GM23248 (cell line): ENCODE measurements around the gene KLK2. TPM values are rescaled to one million over a fixed set of nuclear protein-coding genes. Genes with fewer than 3 reads are reported as not detected.

Source experiments
- DNase-seq: peaks from one replicate; pipeline ENCODE4 v3.0.0-alpha.2; 2015
- H2AFZ ChIP-seq: fragments of 200-600 bp; sonication (generic); 2 replicates; pipeline ENCODE4 v1.6.1; 2016; ENCODE audit warnings: antibody characterized with exemption
- H3F3A ChIP-seq: fragments of 200-600 bp; sonication (generic); 2 replicates; pipeline ENCODE4 v1.6.1; 2016; ENCODE audit warnings: mild to moderate bottlenecking, antibody characterized with exemption, mixed run types; ENCODE audit not compliant: insufficient read depth
- H3K27ac ChIP-seq: fragments of 200-600 bp; sonication (generic); 2 replicates; pipeline ENCODE4 v1.5.1; 2016; ENCODE audit warnings: mild to moderate bottlenecking
- H3K27me3 ChIP-seq: fragments of 200-600 bp; sonication (generic); replicated peaks from 2 replicates; pipeline ENCODE4 v1.6.1; 2016; ENCODE audit warnings: mild to moderate bottlenecking; ENCODE audit not compliant: insufficient read depth
- H3K36me3 ChIP-seq: fragments of 200-600 bp; sonication (generic); 2 replicates; pipeline ENCODE4 v1.6.1; 2016; ENCODE audit warnings: low read depth, mild to moderate bottlenecking
- H3K4me1 ChIP-seq: fragments of 200-600 bp; sonication (generic); 2 replicates; pipeline ENCODE4 v1.6.1; 2016; ENCODE audit warnings: mild to moderate bottlenecking; ENCODE audit not compliant: insufficient read depth
- H3K4me2 ChIP-seq: fragments of 200-600 bp; sonication (generic); one replicate; pipeline ENCODE4 v1.6.1; 2016; ENCODE audit warnings: mild to moderate bottlenecking; ENCODE audit not compliant: unreplicated experiment
- H3K4me3 ChIP-seq: fragments of 200-600 bp; sonication (generic); 2 replicates; pipeline ENCODE4 v1.5.1; 2016; ENCODE audit warnings: mild to moderate bottlenecking
- H3K79me2 ChIP-seq: fragments of 200-600 bp; sonication (generic); 2 replicates; pipeline ENCODE4 v1.6.1; 2016; ENCODE audit warnings: mild to moderate bottlenecking; ENCODE audit not compliant: insufficient read depth
- H3K9ac ChIP-seq: fragments of 200-600 bp; sonication (generic); 2 replicates; pipeline ENCODE4 v1.6.1; 2016; ENCODE audit warnings: mild to moderate bottlenecking
- H3K9me2 ChIP-seq: fragments of 200-600 bp; sonication (generic); 2 replicates; pipeline ENCODE4 v1.6.1; 2016; ENCODE audit warnings: mixed run types, mild to moderate bottlenecking, moderate library complexity; ENCODE audit not compliant: insufficient read depth
- H3K9me3 ChIP-seq: fragments of 200-600 bp; sonication (generic); one replicate; pipeline ENCODE4 v1.6.1; 2017; ENCODE audit warnings: low read depth
- H4K20me1 ChIP-seq: fragments of 200-600 bp; sonication (generic); 2 replicates; pipeline ENCODE4 v1.6.0; 2016; ENCODE audit not compliant: insufficient read depth
- EZH2 ChIP-seq: fragments of 200-600 bp; sonication (generic); IDR thresholded peaks from 2 replicates; pipeline ENCODE4 v1.6.1; 2018; ENCODE audit warnings: antibody characterized with exemption, mild to moderate bottlenecking; ENCODE audit not compliant: insufficient read depth, poor library complexity, severe bottlenecking
- EZH2phosphoT487 ChIP-seq: fragments of 200-600 bp; sonication (generic); IDR thresholded peaks from 2 replicates; pipeline ENCODE4 v1.6.1; 2018; ENCODE audit warnings: antibody characterized with exemption, moderate library complexity, mild to moderate bottlenecking, low read depth; ENCODE audit not compliant: insufficient read depth
- WGBS, 2 experiments: methylation state at CpG; one replicate each; pipeline ENCODE4 v1.1.6; 2015 to 2017; ENCODE audit warnings: low lambda C conversion rate in 2 of 2, low coverage in 1 of 2; ENCODE audit errors: missing lambda C conversion rate in 2 of 2; 5-methylcytosine and 5-hydroxymethylcytosine counted together
- in situ Hi-C: fragments of 300-500 bp; cut with MboI; formaldehyde crosslinking; loops from 2 replicates; pipeline ENCODE4 v1.15.0; 2020
- polyA plus RNA-seq: library from polyadenylated mRNA; unstranded; fragments of >200 nt; fragmentation: Nextera tagmentation; extraction: Ambion mirVana; gene quantifications from 2 replicates; pipeline ENCODE4 v1.2.1, GENCODE V29; 2016
- total RNA-seq: library from RNA; depleted of rRNA; stranded (reverse); fragments of >200 nt; shearing (Covaris generic); gene quantifications from 2 replicates; pipeline ENCODE4 v1.2.3, GENCODE V29; 2014

KLK2 gene
- total and polyA plus RNA-seq, 2 experiments from 2014 or later, result not detected

DNA sequence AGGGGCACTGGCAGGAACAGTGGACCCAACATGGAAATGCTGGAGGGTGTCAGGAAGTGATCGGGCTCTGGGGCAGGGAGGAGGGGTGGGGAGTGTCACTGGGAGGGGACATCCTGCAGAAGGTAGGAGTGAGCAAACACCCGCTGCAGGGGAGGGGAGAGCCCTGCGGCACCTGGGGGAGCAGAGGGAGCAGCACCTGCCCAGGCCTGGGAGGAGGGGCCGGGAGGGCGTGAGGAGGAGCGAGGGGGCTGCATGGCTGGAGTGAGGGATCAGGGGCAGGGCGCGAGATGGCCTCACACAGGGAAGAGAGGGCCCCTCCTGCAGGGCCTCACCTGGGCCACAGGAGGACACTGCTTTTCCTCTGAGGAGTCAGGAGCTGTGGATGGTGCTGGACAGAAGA, 4.1 kb downstream of the KLK2 start:
- in situ Hi-C loops, result no loop called here
- Histone ChIP-seq H3F3A (no peaks in the 10 kb centered on the region), H3K4me1 (no peaks in the 10 kb centered on the region), H3K79me2 (no peaks in the 10 kb centered on the region), H4K20me1 (no peaks in the 10 kb centered on the region), H3K4me2 (no peak overlapping the region), H3K9ac (no peak overlapping the region), H3K27ac (no peak overlapping the region), H3K9me3 (no peaks in the 10 kb centered on the region), H3K36me3 (no peaks in the 10 kb centered on the region), H3K9me2 (no peaks in the 10 kb centered on the region), H2AFZ (no peak overlapping the region), H3K4me3 (no peak overlapping the region), H3K27me3 (peaks cover 7% of the 10 kb centered on the region)
- WGBS, 2 experiments, result 55 to 80% methylated on average over 2 to 8 of the region's 8 CpGs
- TF ChIP-seq EZH2phosphoT487 (no peak), EZH2 (no peak)
- no peak for DNase-seq

DNA sequence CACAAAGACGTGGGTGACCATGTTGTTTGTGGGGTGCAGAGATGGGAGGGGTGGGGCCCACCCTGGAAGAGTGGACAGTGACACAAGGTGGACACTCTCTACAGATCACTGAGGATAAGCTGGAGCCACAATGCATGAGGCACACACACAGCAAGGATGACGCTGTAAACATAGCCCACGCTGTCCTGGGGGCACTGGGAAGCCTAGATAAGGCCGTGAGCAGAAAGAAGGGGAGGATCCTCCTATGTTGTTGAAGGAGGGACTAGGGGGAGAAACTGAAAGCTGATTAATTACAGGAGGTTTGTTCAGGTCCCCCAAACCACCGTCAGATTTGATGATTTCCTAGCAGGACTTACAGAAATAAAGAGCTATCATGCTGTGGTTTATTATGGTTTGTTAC, 5.6 kb downstream of the KLK2 start:
- DNase-seq, result no peak
- Histone ChIP-seq H3K4me2 (no peak overlapping the region), H2AFZ (no peak overlapping the region), H3K79me2 (no peaks in the 10 kb centered on the region), H4K20me1 (no peaks in the 10 kb centered on the region), H3K36me3 (no peaks in the 10 kb centered on the region), H3K4me3 (no peak overlapping the region), H3K9ac (no peak overlapping the region), H3K27ac (no peak overlapping the region), H3F3A (no peaks in the 10 kb centered on the region), H3K27me3 (peaks cover 7% of the 10 kb centered on the region), H3K4me1 (no peaks in the 10 kb centered on the region), H3K9me3 (no peaks in the 10 kb centered on the region), H3K9me2 (no peaks in the 10 kb centered on the region)
- TF ChIP-seq EZH2phosphoT487 (no peak), EZH2 (no peak)
- WGBS, 2 experiments, result 19 to 21% methylated on average over 5 of the region's 5 CpGs
- in situ Hi-C loops, result no loop called here

DNA sequence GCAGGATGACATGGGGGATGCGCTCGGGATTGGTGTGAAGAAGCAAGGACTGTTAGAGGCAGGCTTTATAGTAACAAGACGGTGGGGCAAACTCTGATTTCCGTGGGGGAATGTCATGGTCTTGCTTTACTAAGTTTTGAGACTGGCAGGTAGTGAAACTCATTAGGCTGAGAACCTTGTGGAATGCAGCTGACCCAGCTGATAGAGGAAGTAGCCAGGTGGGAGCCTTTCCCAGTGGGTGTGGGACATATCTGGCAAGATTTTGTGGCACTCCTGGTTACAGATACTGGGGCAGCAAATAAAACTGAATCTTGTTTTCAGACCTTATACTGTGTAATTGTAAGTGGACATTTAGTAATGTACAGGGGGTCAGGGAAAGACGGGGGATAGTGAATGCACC, 7.0 kb downstream of the KLK2 start:
- Histone ChIP-seq H2AFZ (no peak overlapping the region), H3K36me3 (no peaks in the 10 kb centered on the region), H3K27ac (no peak overlapping the region), H3K4me3 (no peak overlapping the region), H3K79me2 (no peaks in the 10 kb centered on the region), H3K27me3 (peaks cover 7% of the 10 kb centered on the region), H3F3A (no peaks in the 10 kb centered on the region), H3K9me3 (no peaks in the 10 kb centered on the region), H3K4me2 (no peak overlapping the region), H3K9me2 (no peaks in the 10 kb centered on the region), H4K20me1 (no peaks in the 10 kb centered on the region), H3K4me1 (no peaks in the 10 kb centered on the region), H3K9ac (no peak overlapping the region)
- no peak for TF ChIP-seq EZH2
- TF ChIP-seq EZH2phosphoT487, result no peak
- in situ Hi-C loops, result no loop called here
- 44 to 49% methylated on average over 5 of the region's 5 CpGs for WGBS, 2 experiments
- no peak for DNase-seq

DNA sequence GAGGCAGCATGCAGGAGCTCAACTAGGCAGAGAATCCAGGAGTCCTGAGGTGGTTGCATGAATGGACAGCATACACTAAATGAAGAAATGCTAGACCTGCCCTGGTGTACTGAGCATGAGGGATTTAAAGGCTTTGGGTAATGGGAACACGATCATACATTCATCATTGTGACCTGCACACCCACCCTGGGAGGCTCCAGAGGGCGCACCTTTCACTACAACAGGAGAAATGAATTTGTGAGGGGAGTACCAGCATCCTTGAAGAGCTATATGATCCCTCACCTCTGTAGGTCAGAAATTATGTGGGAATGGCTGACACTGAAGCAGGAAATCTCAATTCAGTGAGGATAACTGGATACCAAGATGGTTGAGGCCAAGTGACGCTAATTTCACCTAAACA, 8.9 kb downstream of the KLK2 start:
- Histone ChIP-seq H3K4me3 (no peak overlapping the region), H3K4me1 (no peaks in the 10 kb centered on the region), H3F3A (no peaks in the 10 kb centered on the region), H3K9me2 (no peaks in the 10 kb centered on the region), H3K9me3 (no peaks in the 10 kb centered on the region), H3K79me2 (no peaks in the 10 kb centered on the region), H3K4me2 (no peak overlapping the region), H4K20me1 (no peaks in the 10 kb centered on the region), H2AFZ (no peak overlapping the region), H3K27me3 (peaks cover 6% of the 10 kb centered on the region; the same call in 1 of the 2 replicates), H3K36me3 (no peaks in the 10 kb centered on the region), H3K9ac (no peak overlapping the region), H3K27ac (no peak overlapping the region)
- DNase-seq, result no peak
- TF ChIP-seq EZH2 (no peak), EZH2phosphoT487 (no peak)
- WGBS, 2 experiments, result 9 to 17% methylated on average over 3 of the region's 3 CpGs
- in situ Hi-C loops, result no loop called here

DNA sequence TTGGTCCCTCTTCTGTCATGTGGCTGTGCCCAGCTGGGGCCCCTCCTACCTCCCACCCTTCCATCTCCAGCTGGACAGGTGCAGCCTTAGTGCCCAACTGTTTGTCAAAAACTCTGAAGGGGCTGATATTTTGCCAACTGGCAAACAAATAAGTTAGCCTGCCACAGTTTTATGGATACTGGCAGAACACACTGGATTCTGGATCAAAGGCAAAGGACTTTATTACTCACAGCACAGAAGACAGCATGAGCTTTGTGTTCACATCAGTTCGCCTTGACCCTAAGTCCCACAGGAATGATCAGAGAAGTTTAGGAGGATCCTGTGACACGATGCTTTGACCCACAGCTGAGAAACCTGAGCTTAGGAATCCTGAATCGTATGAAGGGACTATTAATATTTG, 16.4 kb downstream of the KLK2 start:
- no peaks in the 10 kb centered on the region for H3K9me3 ChIP-seq
- H3K9ac ChIP-seq, result no peak overlapping the region
- TF ChIP-seq EZH2phosphoT487 (no peak), EZH2 (no peak)
- WGBS, 2 experiments, result 3% methylated on average over 3 of the region's 3 CpGs
- H4K20me1 ChIP-seq, result no peaks in the 10 kb centered on the region
- no peaks in the 10 kb centered on the region for H3K9me2 ChIP-seq
- peaks cover 6% of the 10 kb centered on the region; the same call in 1 of the 2 replicates for H3K27me3 ChIP-seq
- no peak for DNase-seq
- H3K79me2 ChIP-seq, result no peaks in the 10 kb centered on the region
- no peak overlapping the region for H2AFZ ChIP-seq
- no peak overlapping the region for H3K27ac ChIP-seq
- no peak overlapping the region for H3K4me2 ChIP-seq
- no peak overlapping the region for H3K4me3 ChIP-seq
- in situ Hi-C loops, result no loop called here
- H3K4me1 ChIP-seq, result no peaks in the 10 kb centered on the region
- H3K36me3 ChIP-seq, result no peaks in the 10 kb centered on the region
- H3F3A ChIP-seq, result peaks cover 6% of the 10 kb centered on the region; the same call in 1 of the 2 replicates
